EL (cell line): ENCODE results near the gene DNAJB11.
"Not testable (repeated sequence)": the region's sequence is repeated elsewhere in the genome, so short reads cannot be mapped to it uniquely, and the experiment has no call there.

Source experiments
- DNase-seq: peaks from one replicate; pipeline ENCODE4 v3.0.0-alpha.2; 2016

DNAJB11 gene

DNA sequence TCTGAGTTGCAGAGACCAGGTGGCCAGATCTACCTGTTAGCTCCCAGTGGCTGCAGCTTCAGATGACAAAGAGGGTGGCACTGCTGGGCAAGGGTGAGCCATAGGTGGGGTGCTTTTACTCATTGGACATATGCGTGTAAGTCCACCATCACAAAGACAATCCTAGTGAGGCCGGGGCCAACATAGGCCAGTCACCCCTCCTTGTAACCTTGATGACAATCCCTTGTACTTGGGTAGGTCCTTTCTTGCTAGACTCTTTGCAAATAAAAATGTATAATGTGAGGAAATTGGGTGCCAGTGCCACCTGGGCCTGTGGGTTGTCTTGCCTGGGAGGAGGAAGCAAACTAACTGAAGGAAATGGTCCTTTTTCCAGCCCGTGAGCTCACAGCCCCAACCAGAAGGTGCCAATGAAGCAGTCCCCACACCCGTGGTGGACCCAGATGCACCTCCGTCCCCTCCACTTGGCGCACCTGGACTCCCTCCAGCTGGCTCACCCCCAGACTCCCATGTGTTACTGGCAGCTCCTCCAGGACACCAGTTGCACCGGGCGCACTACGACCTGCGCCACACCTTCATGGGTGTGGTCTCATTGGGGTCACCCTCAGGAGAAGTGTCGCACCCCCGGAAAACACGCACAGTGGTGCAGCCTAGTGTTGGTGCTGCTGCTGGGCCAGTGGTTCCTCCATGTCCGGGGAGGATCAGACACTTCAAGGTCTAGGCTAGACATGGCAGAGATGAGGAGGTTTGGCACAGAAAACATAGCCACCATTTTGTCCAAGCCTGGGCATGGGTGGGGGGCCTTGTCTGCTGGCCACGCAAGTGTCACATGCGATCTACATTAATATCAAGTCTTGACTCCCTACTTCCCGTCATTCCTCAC, 49.9 kb downstream of the DNAJB11 start:
- DNase-seq: no peak

DNA sequence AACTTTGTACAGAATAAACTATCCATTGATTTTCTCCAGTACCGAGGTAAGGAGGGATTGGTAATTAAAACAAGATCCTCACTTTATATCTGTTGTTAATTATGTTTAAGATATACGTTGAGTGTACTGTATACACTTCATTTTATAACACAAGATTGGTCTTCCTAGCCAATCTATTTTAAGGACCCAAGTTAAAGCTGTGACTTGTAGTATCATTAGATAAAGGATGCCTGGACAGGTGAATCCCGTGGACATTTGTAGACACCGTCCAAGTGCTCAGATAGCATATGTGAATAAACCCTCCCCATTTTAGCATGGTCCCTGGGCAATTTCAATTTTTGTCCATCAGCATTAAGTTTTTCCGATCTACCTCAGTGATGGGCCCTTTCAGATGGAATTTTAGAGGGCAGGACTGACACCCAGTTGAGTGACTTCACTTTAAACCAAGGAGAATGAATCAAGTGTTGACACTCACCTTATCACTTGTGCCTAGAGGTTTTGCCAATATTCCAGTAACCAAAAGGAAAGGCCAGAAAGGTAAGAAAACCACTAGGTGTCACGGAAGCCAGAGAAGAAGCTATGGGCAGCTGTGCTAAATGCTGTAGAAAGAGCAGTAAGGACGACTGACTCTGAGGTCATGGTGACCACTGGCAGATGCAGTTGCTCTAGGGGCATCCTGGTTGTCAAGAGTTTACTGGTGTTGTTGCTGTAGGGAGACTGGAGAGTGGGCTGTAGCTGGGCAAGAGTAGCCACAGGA, 51.6 kb downstream of the DNAJB11 start:
- no peak for DNase-seq

DNA sequence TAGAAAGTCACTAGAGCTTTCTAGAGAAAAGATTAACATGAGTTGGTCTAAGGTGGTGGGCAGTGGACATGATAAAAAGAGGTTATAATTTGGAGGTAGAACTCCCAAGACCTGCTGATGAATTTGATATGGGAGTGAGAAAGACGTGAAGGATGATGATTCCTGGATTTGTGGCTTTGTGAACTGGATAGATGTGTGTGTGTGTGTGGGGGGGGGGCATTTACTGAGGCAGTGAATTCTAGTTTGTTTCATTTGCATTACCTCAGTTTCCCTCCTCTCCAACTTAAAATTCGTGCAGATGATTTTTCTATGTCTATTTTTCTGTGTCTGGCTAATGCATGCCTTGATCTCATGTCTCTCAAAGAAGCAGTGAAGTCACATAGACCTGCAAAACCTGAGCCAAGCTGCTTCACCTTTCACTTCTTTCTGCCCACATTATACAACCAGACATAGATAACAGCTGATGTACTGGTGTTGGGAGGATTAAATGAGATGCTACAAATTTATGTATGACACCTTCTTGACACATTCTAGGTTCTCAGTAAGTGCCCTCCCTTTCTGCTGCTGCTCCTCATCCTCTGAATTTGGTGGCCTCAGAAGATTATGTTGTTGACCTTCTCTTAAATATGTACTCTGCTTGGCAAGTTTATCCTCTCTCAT, 52.3 kb downstream of the DNAJB11 start:
- no peak for DNase-seq

DNA sequence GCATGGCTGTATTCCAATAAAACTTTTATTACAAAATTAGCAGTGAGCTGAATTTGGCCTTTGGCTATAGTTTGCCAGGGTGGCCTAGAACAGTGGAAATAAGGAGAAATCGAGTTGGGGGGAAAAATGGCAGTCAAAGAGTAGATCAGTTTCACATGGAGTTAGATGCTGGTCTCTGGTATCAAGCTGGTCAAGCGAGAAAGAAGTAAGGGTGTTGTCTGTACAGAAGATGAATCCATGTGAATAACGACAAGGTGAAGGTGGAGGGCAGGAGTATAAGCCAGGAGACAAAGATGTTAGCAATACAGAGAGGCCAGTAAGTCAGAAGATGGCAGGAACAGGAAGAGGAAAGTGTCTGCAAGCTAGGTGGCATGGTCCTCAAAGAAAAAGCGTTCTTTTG, 54.1 kb downstream of the DNAJB11 start:
- no peak for DNase-seq

DNA sequence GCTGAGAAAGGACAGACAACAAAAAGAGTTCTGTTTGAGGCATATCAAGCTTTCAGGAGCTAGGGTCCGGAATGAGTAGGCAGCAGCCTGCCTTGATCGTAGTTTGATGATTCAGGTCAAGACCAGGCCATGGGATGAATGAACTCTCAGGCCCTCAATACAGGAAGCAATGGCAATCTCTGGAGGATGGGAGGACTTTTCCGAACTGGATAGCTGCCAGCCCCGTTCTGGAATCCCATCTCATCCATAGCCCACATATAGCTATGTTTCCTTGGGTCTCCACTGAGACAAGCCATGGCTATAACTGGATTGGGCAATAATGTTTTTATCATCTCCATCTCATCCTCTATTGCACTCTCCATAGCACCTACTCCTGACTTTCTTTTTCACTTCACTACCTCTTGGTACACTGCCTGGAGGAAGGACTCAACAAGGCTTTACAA, 55.1 kb downstream of the DNAJB11 start:
- no peak for DNase-seq

DNA sequence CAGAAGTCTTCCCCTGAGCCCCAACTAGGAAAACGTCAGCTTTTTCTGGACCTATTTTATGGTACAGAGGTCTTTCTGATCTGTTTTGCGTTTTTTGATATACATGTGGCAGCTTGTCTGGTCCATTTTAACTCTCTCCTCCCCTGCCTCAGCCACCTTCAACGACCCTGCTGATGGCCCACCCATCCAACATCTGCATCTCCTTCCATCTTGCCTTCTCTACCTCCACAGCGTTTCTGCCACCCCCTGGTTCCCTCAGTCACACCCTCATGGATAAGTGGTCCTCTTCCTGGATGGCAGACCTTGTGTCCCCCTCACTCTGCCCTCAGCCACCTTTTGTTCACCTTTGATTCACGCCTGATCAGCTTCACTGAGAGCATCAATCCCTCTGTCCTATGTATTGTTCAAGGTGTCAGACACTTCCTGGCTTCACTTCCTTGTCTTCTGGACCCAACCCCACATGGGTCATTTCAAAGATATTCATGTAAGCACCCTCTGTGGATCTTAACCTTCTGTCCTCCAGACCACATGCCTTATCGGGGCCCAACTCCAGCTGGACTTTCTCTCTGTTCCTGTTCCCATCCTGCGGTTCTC, 55.8 kb downstream of the DNAJB11 start:
- no peak for DNase-seq

DNA sequence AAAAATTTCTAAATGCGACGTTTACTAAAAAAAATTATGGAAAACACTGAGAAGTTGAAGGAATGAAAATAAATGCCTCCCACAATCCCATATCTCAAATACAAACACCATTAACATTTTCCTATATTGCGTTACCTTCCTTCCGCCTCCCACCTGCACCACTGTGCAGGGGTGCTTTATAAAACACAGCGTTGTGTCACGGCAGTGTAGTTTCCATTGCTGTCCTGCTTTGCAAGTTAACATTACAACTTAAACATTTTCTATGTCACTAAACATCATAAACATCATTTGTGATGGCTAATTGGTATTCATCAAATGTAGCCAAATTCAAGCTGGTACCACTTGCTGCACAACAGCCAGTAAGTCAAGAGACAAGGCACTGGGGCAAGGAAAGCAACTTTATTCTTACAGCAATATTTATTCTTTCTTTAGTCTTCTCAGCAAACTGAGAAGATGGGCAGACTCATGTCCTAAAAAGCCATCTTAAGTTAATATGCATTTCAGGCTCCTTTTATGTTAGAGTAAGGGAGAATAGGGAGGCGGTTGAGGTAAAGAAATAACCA, 57.4 kb downstream of the DNAJB11 start:
- DNase-seq: no peak

DNA sequence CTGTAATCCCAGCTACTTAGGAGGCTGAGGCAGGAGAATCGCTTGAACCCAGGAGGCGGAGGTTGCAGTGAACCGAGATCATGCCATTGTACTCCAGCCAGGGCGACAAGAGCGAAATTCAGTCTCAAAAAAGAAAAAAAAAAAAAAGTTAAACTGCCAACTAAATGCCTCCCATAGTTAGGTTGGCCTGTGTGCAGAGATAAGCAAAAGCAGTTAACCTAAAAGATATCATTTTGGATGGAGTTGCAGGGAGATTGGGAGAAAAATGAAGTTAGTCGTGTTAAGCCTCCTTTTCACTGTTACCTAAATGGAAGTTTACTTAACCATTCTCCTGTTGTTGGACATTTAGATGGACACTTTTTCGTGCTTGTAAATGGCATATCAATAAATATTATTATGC, 58.2 kb downstream of the DNAJB11 start:
- no peak for DNase-seq

DNA sequence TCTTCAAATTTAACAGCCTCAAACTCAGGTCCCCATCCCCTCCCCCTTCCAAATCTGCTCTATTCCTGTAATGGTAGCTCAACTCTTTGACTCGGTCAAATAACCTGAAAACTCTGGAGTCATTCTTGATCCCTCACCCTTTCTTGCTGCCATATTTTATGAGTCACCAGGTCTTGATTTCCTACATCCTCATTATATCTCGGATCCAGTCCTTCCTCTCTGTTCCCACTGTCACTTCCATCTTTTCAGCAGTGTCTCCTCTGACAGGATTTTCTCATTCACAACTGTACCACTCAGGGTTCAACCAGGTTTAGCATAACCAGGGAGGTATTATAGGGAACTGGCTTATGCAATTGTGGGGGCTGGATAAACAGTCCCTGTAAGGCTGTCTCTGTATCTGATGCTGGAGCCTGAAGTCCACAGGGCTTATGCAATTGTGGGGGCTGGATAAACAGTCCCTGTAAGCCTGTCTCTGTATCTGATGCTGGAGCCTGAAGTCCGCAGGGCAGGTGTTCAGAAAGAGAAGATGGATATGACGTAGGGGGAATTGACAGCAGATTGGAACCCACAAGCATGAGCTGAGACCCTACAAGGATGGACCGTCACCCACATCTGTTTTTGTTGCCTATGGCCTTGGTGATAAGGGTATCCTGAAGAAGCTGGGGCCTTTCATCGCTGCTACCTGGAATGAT, 60.6 kb downstream of the DNAJB11 start:
- no peak for DNase-seq

DNA sequence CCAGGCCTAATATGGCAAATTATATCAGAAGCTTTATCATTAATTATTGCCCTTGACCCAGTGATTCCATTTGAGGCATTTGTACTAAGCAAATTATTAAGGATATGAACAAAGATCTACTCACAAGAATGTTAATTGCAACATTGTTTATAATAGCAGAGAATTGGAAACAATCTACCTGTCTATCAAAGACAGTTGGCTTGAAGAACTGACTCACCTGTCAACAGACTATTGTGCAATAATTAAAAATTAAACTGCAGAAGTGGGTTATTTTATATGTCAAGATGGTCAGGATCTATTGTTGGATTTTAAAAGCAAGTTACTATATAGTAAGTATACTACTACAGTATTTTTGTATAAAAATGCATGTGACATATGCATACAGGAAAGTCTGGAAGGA, 63.0 kb downstream of the DNAJB11 start:
- no peak for DNase-seq

DNA sequence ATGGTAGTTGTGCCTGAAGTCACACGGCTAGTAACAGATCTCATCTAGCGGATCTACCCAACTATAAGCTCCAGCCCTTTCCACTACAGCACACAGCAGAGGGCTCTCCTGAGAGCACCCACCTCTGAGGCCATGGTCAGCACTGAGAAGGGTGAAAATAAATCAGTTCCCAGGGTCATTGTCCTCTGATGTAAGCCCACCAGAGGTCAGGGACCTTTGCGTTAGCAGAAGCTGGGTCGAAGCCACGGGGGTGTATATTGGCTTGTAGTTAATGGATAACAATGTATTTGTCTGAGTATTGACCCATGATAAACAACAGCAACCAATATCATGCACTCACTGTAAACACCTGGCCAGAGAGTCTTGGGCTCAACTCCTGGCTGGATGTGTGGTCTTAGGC, 63.7 kb downstream of the DNAJB11 start:
- not testable (repeated sequence) for DNase-seq
